Stimulated activated CD4-positive, alpha-beta T cell treated with anti-CD3 and anti-CD28 coated beads, Interleukin-4, amount 100 ng/mL, for 24 hours (primary cell): ENCODE results near the gene CHM.

Experiments
- DNase-seq: peaks from one replicate; pipeline ENCODE4 v3.0.0-alpha.2; 2020

The CHM gene

DNA sequence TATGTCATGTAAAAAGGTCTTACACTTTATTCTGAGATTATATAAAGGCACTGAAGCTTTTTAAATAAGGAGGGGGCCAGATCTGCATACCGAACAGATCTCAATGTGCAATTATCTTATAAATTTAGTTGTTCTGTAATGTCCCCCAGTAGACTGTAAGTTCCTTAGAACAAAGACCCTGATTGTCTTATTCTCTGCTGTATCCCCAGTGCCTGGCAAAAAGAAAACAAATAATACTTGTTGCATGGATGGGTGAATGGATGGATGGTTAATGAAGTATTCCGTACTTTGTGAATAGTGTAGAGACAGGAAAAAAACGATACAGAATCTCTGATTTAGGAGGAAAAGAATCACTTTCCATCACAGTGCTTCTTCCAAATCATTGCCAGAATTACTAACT, 141.5 kb downstream of the CHM start:
- no peak for DNase-seq

DNA sequence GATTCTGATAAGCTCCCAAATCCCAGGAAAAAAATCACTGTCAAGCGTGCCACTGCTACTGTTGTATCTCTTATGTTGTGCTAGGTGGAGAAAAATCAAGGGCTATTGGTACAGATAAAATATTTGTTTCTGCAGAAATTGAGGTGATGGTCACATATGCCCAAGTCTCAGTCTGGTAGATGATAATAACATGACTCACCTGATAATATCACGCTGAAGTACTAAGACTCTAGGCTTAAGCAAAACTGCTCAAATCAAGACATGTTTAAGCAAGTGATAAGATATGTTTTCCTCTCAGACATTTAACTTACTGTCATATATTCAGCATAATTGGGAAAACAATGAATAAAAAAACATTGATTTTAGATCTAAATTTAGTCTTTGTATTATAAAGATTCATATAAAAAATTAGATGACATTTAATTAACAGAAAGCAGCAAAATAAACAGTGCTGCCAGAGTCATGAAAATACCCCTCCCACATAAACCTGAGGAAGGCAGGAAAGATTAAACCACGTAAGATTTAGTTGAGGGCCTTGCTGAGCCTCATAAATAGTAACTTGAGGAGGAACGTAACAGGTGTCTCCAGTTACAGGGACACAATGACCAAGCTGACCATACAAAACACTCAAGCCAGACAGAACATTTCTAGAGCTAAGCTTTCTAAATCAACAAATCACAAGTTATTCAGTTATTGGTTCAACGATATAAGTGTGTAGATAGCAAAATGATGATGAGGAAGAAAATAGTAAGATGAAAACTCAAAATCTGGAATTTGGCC, 143.5 kb downstream of the CHM start:
- no peak for DNase-seq

GRCh38 chrX:85897362-85898126, 149.8 kb downstream of the CHM start:
- DNase-seq: no peak

DNA sequence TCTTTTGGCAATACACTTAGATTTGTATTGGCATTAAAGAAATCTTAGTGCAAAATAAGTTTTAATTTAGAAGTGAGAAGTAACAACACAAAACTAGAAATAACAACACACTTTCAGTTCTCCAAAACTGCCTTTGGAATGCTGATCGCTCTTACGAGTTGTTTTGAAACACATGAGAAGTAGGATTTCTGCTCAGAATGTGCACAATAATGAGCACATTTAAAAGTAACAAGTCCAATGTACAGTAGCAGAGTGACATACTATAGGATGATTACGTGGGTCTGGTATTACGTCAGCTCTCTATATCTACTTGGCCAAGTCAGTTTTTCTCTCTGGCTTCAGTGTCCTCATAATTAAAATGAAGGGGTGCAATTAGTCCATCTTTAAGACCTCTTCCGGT, 164.8 kb downstream of the CHM start:
- no peak for DNase-seq

GRCh38 chrX:85870585-85870984, 176.8 kb downstream of the CHM start:
- no peak for DNase-seq

DNA sequence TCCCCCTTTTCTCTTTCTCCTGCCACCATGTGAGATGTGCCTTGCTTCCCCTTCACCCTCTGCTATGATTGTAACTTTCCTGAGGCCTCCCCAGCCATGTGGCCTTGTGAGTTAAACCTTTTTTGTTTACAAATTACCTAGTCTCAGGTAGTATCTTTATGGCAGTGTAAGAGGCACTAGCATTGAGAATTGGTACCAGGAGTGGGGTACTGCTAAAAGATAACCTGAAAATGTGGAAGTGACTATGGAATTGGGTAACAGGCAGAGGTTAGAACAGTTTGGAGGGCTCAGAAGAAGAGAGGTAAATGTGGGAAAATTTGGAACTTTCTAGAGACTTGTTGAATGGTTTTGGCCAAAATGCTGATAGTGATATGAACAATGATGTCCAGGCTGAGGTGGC, 182.0 kb downstream of the CHM start:
- no peak for DNase-seq

DNA sequence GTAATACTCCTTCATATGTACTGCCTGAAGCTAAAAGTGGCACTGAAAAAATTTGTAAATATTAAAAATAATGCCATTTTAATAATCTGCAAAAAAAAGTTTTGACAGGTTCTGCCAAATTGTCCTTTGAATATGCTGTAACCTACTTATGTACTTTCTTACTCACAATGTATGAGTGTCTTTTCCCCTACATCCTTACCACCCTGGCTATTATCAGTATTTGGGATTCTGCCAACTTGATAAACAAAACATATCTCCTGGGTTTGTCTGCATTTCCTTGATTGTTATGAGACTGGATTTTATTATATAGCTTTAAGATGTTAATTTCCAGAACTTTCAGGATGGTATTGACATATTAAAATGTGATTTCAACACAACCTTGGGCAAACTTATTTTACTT, 187.9 kb downstream of the CHM start:
- DNase-seq: no peak

DNA sequence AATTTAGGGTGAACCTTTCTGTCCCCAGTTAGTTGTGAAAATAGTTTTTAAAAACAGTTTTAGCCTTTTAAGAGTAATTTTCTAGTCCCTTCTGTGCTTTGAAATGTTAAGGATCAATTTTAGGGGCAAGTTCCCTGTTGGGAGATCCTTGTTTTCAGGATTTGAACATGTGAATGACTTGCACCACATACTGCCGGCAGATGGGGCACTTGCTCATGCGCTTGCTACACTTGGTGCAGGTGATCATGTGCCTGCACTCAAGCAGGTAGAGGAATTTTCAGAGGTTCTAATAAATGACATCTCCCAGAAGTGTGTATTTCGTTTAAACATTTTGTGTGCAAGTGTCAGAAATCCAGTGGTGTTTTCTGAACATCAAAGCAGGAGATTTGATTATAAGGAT, 195.9 kb downstream of the CHM start:
- DNase-seq: peak; percentile 3

DNA sequence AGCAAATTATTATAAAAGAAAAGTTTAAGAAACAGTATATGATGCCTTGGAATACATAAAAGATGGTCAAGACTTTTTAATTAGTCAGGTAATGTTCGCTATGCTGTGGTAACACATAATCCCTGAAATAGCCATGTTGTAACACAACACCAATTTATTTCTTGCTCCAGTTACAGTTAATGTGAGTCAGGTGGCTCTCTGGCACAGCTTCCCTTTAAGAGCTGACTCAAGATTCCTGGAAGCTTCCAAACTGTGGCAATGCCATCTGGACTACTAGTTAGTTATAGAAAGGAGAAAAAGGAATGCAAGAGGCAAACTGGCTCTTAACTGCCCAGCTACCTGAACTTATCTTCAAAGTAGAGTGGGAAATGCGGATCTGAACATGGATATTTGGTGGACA, 210.5 kb downstream of the CHM start:
- DNase-seq: no peak

DNA sequence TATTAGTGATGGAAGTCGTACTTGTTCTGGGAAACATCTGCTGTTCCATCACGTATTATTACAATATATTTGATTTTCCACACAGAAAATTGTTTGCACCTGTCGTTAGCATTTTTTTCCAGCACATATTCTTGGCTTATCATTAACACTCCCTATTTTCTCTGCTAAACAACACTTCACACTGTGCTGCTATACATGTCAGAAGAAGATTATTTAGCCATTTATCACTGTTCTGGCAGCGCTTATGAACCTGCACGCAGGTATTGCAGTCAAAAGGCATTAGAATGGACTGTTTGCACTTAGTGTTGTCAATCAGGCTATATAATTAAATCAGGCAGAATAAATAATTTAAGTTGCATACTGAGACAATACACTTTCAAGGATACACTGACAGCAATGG, 218.6 kb downstream of the CHM start:
- DNase-seq: no peak

- no peak for DNase-seq
Observed at GRCh38 chrX:85815203-85815751, 232.1 kb downstream of the CHM start.
